SK-N-SH treated with all-trans-retinoic acid at 6 μM for 48 hours (cell line): ENCODE results near the gene VSNL1.

Source experiments
- ATAC-seq: fragments of 200-7000 bp; cut with Tn5 transposase; 3 replicates; pipeline ENCODE4 v1.9.1; 2020; ENCODE audit warnings: mild to moderate bottlenecking, moderate library complexity
- ARNTL ChIP-seq: fragments of 450-650 bp; formaldehyde crosslinking; IDR thresholded peaks from 2 replicates; pipeline ENCODE4 v1.5.0; 2020; ENCODE audit warnings: low read depth, mild to moderate bottlenecking, moderate library complexity, borderline replicate concordance
- CREB5 ChIP-seq: fragments of 250-450 bp; sonication (Bioruptor Pico); IDR thresholded peaks from 2 replicates; pipeline ENCODE4 v1.5.1; 2020; ENCODE audit warnings: low read depth, mild to moderate bottlenecking, moderate library complexity
- CSRNP3 ChIP-seq: fragments of 250-450 bp; sonication (Bioruptor Pico); IDR thresholded peaks from 2 replicates; pipeline ENCODE4 v1.5.1; 2021; ENCODE audit warnings: mild to moderate bottlenecking, moderate library complexity
- ESRRG ChIP-seq: fragments of 250-450 bp; sonication (Bioruptor Pico); IDR thresholded peaks from 2 replicates; pipeline ENCODE4 v1.6.1; 2021; ENCODE audit warnings: mild to moderate bottlenecking
- GLIS3 ChIP-seq: fragments of 250-450 bp; sonication (Bioruptor Pico); IDR thresholded peaks from 2 replicates; pipeline ENCODE4 v1.5.0; 2020; ENCODE audit warnings: mild to moderate bottlenecking, moderate library complexity
- ISL1 ChIP-seq: fragments of 250-450 bp; sonication (Bioruptor Pico); IDR thresholded peaks from 2 replicates; pipeline ENCODE4 v2.1.2; 2022; ENCODE audit warnings: mild to moderate bottlenecking, moderate library complexity
- OSR1 ChIP-seq: fragments of 250-450 bp; sonication (Bioruptor Pico); IDR thresholded peaks from 2 replicates; pipeline ENCODE4 v1.8.0; 2022; ENCODE audit warnings: moderate library complexity, mild to moderate bottlenecking, inconsistent platforms
- PATZ1 ChIP-seq: fragments of 250-450 bp; sonication (Bioruptor Pico); IDR thresholded peaks from 2 replicates; pipeline ENCODE4 v1.8.0; 2020; ENCODE audit warnings: mild to moderate bottlenecking, moderate library complexity, borderline replicate concordance
- POU6F1 ChIP-seq: fragments of 250-450 bp; sonication (Bioruptor Pico); IDR thresholded peaks from 2 replicates; pipeline ENCODE4 v1.8.0; 2021; ENCODE audit warnings: low read depth, mild to moderate bottlenecking, moderate library complexity, borderline replicate concordance
- RARB ChIP-seq: fragments of 250-450 bp; sonication (Bioruptor Pico); IDR thresholded peaks from 2 replicates; pipeline ENCODE4 v1.8.0; 2021; ENCODE audit warnings: mild to moderate bottlenecking, moderate library complexity
- TCF4 ChIP-seq: fragments of 250-450 bp; sonication (Bioruptor Pico); IDR thresholded peaks from 2 replicates; pipeline ENCODE4 v1.8.0; 2021; ENCODE audit warnings: mild to moderate bottlenecking, moderate library complexity, borderline replicate concordance
- TSHZ2 ChIP-seq: fragments of 250-450 bp; sonication (Bioruptor Pico); IDR thresholded peaks from 2 replicates; pipeline ENCODE4 v1.5.0; 2020; ENCODE audit warnings: mild to moderate bottlenecking, moderate library complexity
- ZC3H10 ChIP-seq: fragments of 250-450 bp; sonication (Bioruptor Pico); IDR thresholded peaks from 2 replicates; pipeline ENCODE4 v1.5.1; 2021; ENCODE audit warnings: mild to moderate bottlenecking, moderate library complexity
- ZFP3 ChIP-seq: fragments of 250-450 bp; sonication (Bioruptor Pico); IDR thresholded peaks from 2 replicates; pipeline ENCODE4 v1.5.0; 2020; ENCODE audit warnings: mild to moderate bottlenecking, moderate library complexity
- ZFP30 ChIP-seq: fragments of 450-650 bp; formaldehyde crosslinking; IDR thresholded peaks from 2 replicates; pipeline ENCODE4 v1.5.0; 2022; ENCODE audit warnings: mild to moderate bottlenecking, moderate library complexity
- ZNF70 ChIP-seq: fragments of 450-650 bp; formaldehyde crosslinking; IDR thresholded peaks from 2 replicates; pipeline ENCODE4 v1.5.0; 2020; ENCODE audit warnings: mild to moderate bottlenecking, moderate library complexity
- ZNF8 ChIP-seq: fragments of 450-650 bp; formaldehyde crosslinking; IDR thresholded peaks from 2 replicates; pipeline ENCODE4 v1.5.0; 2020; ENCODE audit warnings: mild to moderate bottlenecking, moderate library complexity

The VSNL1 gene

GRCh38 chr2:17672583-17673317 lies 132.3 kb downstream of the VSNL1 start (continued):
- TF ChIP-seq PATZ1 (CRISPR knock-in tag) (no peak), ZC3H10 (CRISPR knock-in tag) (no peak), ZFP30 (no peak), ARNTL (CRISPR knock-in tag) (no peak), ESRRG (CRISPR knock-in tag) (no peak), ZNF70 (CRISPR knock-in tag) (no peak), GLIS3 (CRISPR knock-in tag) (no peak), CSRNP3 (CRISPR knock-in tag) (no peak), OSR1 (CRISPR knock-in tag) (no peak), TCF4 (CRISPR knock-in tag) (no peak)

GRCh38 chr2:17674817-17675216 lies 134.3 kb downstream of the VSNL1 start:
- ATAC-seq = no peak
- no peak for TF ChIP-seq RARB (CRISPR knock-in tag)
- TF ChIP-seq CSRNP3 (CRISPR knock-in tag) = 0 out of 2 replicates have a peak, but pooled peaks have one; percentile 54
- TF ChIP-seq TCF4 (CRISPR knock-in tag) = peak; percentile 95
- TF ChIP-seq ZNF8 (CRISPR knock-in tag) = peak; percentile 70
- TF ChIP-seq TSHZ2 (CRISPR knock-in tag) = peak; percentile 62; the same call in 1 of the 2 replicates

- ATAC-seq = no peak
- TF ChIP-seq CREB5 (CRISPR knock-in tag) (no peak), TSHZ2 (CRISPR knock-in tag) (no peak), ZFP3 (CRISPR knock-in tag) (no peak), POU6F1 (CRISPR knock-in tag) (no peak), ZC3H10 (CRISPR knock-in tag) (no peak), ISL1 (CRISPR knock-in tag) (no peak), ZNF70 (CRISPR knock-in tag) (no peak), RARB (CRISPR knock-in tag) (no peak), PATZ1 (CRISPR knock-in tag) (no peak)
These were observed 139.6 kb downstream of the VSNL1 start for GRCh38 chr2:17680119-17680518.
